ENCODE results near the gene TRIP6.
"Not testable (repeated sequence)": the region's sequence is repeated elsewhere in the genome, so short reads cannot be mapped to it uniquely, and the experiment has no call there.

TRIP6 gene

DNA sequence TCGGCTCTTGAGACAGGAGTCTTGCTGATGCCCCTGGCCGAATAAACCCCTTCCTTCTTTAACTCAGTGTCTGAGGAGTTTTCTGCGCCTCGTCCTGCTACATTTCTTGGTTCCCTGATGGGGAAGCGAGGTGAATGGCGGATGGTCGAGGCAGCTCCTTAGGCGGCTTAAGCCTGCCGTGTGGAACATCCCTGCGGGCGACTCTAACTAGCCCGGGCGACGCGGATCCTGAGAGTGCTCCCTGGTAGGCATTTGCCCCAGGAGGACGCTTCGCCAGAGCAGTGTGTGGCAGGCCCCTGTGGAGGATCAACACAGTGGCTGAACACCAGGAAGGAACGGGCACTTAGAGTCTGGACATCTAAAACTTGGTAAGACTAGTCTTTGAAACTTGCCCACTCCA is 27.8 kb upstream of the TRIP6 start:
- Histone ChIP-seq H3K27ac (no peak overlapping the region), H3K4me3 (no peak overlapping the region)
- TF ChIP-seq, protein P1, sequence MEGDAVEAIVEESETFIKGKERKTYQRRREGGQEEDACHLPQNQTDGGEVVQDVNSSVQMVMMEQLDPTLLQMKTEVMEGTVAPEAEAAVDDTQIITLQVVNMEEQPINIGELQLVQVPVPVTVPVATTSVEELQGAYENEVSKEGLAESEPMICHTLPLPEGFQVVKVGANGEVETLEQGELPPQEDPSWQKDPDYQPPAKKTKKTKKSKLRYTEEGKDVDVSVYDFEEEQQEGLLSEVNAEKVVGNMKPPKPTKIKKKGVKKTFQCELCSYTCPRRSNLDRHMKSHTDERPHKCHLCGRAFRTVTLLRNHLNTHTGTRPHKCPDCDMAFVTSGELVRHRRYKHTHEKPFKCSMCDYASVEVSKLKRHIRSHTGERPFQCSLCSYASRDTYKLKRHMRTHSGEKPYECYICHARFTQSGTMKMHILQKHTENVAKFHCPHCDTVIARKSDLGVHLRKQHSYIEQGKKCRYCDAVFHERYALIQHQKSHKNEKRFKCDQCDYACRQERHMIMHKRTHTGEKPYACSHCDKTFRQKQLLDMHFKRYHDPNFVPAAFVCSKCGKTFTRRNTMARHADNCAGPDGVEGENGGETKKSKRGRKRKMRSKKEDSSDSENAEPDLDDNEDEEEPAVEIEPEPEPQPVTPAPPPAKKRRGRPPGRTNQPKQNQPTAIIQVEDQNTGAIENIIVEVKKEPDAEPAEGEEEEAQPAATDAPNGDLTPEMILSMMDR (IDR thresholded peaks at IDR 0.05), result no peak
- no peak for DNase-seq (ENCODE audit: low spot score)

DNA sequence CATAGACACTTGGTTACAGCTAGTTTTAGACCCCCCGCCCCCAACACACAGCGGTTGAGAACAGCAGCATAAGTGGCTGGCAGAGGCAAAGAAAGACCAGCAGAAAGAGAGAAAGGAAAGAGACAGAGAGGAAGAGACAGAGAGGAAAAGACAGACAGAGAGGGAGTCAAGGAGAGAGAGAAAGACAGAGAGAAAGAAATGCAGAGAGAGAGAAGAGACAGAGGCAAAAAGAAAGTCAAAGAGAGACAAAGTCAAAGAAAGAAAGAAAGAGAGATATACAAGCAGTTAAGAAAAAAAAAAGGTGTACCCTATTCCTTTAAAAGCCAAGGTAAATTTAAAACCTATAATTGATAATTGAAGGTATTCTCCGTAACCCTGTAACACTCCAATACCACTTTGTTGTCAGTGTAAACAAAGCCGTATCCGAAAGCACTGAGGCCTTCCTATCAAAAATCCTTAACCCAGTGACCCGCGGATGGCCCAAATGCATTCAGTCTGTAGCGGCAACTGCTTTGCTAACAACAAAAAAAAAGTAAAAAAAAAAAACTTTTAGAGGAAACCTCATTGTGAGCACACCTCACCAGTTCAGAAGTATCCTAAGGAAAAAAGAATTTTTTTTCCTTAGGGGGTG is 26.6 kb upstream of the TRIP6 start:
- no peak for DNase-seq (ENCODE audit: low spot score)
- Histone ChIP-seq H3K27ac (no peak overlapping the region), H3K4me3 (no peak overlapping the region)
- TF ChIP-seq, protein P1 (IDR thresholded peaks at IDR 0.05), result no peak

DNA sequence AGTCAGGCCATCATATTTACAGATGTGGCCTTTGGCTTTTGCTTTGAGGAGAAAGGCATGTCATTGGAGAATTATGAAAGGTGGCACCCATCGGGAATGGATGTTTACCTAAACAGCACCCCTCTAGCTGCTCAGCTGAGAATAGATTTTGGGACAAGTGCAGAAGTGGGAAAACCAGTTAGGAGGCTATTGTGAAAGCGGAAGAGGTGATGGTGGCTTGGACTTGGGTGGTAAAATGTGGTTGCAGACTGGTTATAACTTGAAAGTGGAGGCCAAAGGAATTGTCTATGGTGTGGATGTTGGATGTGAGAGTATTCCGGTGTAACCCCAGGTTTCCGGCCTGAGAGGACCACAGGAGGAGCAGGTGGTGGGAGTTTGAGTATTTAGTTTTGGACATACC is 19.8 kb upstream of the TRIP6 start:
- Histone ChIP-seq H3K27ac (no peak overlapping the region), H3K4me3 (no peak overlapping the region)
- DNase-seq (ENCODE audit: low spot score), result no peak
- TF ChIP-seq, protein P1 (IDR thresholded peaks at IDR 0.05), result no peak

DNA sequence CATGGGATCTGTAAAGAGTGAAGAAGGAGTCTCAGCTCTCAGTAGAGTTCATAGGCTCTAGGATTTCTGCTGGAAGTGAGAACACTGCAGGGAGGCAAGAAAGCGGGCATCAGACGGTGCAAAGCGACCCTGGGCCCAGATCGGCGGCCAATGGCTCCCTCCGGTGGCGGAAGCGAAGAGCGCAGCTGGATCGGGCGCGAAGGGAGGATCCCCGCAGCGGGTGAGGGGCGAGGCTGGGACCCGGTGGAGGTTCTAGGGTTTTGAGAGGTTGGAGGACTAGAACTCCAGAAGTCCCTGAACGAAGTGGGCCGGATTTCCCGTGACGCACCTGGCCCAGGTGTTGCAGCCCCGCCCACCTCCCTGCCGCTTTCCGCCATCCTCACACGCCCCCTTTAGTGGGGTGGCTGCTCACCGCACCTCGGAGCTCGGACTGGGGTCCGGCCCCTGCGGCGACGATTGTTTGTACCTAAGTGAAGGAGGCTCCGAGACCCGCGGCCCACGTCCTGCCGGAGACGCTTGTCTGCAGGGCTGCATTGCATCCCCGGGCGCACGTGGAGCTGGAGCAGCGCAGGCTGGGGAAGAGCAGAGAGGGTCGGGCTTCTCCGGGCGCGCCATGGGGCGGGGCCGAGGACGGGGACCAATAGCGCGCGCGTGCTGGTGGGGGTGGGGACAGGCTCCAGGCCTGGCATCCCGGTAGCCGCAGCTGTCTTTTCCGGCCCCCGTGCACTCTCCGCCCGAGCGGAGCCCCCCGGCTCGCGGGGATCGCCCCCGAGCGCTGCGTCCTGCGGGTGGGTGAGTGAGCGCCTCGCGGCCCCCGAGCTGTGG is 14.9 kb upstream of the TRIP6 start, which contains the start of gene SLC12A9:
Gene SLC12A9 (plus strand): TSS at position 666 of the 825 bp plus-strand sequence. CDS start 1,485 bp downstream, outside the sequence.
- DNase-seq (ENCODE audit: low spot score), result peak; percentile 90
- TF ChIP-seq, protein P1 (IDR thresholded peaks at IDR 0.05), result peak; percentile 87
- peak within 1 kb of the TSS; percentile 94 for H3K4me3 ChIP-seq
- peak within 1 kb of the TSS; percentile 34 to 91 for H3K27ac ChIP-seq

DNA sequence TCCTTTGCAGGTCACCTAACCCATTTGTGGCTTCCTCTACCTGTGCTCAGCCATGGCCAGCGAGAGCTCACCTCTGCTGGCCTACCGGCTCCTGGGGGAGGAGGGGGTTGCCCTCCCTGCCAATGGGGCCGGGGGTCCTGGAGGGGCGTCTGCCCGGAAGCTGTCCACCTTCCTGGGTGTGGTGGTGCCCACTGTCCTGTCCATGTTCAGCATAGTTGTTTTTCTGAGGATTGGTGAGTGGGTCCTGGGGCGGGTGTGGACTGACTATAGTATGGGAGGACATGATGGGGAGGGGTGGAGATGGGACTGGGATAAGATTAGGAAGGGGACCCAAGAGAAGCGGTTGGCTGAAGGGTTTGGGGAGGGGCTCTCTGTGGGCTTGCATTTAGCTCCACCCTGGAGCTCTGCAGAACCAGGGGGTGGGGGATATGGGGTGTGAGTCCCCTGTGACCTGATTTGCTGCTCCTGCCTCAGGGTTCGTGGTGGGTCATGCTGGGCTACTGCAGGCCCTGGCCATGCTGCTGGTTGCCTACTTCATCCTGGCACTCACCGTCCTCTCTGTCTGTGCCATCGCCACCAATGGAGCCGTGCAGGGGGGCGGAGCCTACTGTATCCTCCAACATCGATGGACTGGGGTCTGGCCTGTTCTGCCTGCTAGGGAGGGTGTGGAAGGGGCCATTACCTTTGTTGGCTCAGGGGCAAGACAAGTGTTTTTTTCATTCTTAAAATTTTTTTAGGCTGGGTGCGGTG is 12.9 kb upstream of the TRIP6 start:
- Histone ChIP-seq H3K4me3 (no peak overlapping the region), H3K27ac (no peak overlapping the region)
- DNase-seq (ENCODE audit: low spot score), result no peak
- TF ChIP-seq, protein P1 (IDR thresholded peaks at IDR 0.05), result no peak

DNA sequence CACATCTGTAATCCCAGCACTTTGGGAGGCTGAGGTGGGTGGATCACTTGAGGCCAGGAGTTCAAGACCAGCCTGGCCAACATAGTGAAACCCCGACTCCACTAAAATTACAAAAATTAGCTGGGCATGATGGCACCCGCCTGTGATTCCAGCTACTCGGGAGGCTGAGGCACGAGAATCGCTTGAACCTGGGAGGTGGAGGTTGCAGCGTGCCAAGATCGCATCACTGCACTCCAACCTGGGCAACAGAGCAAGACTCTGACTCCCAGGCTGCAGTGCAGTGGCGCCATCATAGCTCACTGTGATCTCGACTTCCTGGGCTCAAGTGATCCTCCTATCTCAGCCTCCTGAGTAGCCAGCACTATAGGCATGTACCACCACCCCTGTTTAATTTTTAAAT is 12.3 kb upstream of the TRIP6 start:
- not testable (repeated sequence) for DNase-seq (ENCODE audit: low spot score); H3K4me3 ChIP-seq; H3K27ac ChIP-seq

DNA sequence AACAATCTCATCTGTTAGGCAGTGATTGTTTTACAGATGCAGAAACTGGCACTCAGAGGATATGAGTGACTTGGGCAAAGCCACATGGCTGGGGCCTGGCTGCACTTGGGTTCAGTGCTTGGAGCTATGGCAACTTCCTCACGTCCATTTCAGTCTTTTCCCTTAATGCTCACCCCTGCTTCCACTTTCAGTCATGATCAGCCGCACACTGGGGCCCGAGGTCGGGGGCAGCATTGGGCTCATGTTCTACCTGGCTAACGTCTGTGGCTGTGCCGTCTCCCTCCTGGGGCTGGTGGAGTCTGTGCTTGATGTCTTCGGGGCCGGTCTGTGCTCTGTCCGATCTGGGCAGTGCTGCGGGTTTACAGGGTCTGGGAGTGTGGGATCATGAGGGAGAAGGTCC is 11.7 kb upstream of the TRIP6 start:
- TF ChIP-seq, protein P1 (IDR thresholded peaks at IDR 0.05), result no peak
- no peak for DNase-seq (ENCODE audit: low spot score)
- Histone ChIP-seq H3K27ac (no peak overlapping the region), H3K4me3 (no peak overlapping the region)

All from coronary artery (tissue), 2 donors.